ENCODE data around the gene LRCH3.
A peak's percentile ranks its signal among the peaks of the same experiment; 100 is the strongest.

Gene LRCH3

DNA sequence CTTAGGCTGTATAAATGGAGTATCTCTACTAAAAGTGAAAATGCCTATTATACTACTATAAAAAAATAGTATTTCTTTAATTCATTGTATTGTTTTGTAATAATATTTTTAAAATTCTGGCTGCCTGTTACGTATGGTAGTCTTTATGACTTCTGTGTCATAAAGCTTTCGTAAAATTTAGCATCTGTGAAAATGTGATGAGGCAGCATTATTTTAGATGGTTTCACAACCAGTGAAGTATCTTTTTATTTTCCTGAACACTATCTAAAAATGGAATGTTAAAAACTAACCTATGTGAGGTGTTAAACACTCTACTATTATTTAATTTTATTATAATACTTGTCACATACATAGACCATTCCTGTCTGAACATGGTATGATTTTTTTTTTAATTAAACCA lies 46.2 kb downstream of the LRCH3 start:
- in situ Hi-C loops (cut with MboI; ENCODE audit: low sequenced_read_pairs, unreplicated experiment): no loop called here
- no peak for DNase-seq (ENCODE audit: low spot score)
- TF ChIP-seq, protein P1, sequence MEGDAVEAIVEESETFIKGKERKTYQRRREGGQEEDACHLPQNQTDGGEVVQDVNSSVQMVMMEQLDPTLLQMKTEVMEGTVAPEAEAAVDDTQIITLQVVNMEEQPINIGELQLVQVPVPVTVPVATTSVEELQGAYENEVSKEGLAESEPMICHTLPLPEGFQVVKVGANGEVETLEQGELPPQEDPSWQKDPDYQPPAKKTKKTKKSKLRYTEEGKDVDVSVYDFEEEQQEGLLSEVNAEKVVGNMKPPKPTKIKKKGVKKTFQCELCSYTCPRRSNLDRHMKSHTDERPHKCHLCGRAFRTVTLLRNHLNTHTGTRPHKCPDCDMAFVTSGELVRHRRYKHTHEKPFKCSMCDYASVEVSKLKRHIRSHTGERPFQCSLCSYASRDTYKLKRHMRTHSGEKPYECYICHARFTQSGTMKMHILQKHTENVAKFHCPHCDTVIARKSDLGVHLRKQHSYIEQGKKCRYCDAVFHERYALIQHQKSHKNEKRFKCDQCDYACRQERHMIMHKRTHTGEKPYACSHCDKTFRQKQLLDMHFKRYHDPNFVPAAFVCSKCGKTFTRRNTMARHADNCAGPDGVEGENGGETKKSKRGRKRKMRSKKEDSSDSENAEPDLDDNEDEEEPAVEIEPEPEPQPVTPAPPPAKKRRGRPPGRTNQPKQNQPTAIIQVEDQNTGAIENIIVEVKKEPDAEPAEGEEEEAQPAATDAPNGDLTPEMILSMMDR (IDR thresholded peaks at IDR 0.05; ENCODE audit: borderline replicate concordance, control extremely low read depth, extremely low read depth, insufficient read depth, missing control alignments): no peak

DNA sequence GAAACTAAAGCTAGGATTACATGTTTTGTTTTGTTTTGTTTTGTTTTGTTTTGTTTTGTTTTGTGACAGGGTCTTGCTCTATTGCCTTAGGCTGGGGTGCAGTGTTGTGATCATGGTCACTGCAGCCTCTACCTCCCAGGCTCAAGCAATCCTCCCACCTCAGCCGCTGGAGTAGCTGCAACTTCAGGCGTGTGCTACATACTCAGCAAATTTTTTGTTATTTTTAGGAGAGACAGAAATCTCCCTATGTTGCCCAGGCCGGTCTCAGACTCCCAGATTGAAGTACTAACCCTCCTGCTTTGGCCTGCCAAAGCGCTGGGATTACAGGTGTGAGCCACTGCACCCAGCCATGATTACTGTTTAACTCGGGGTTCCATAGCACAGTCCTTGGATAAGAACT lies 50.7 kb downstream of the LRCH3 start:
- in situ Hi-C loops (cut with MboI; ENCODE audit: low sequenced_read_pairs, unreplicated experiment): no loop called here
- TF ChIP-seq, protein P1 (IDR thresholded peaks at IDR 0.05; ENCODE audit: borderline replicate concordance, control extremely low read depth, extremely low read depth, insufficient read depth, missing control alignments): no peak

GRCh38 chr3:197846491-197846890 lies 55.4 kb downstream of the LRCH3 start:
- TF ChIP-seq, protein P1 (IDR thresholded peaks at IDR 0.05; ENCODE audit: borderline replicate concordance, control extremely low read depth, extremely low read depth, insufficient read depth, missing control alignments): no peak
- DNase-seq (ENCODE audit: low spot score): no peak
- in situ Hi-C loops (cut with MboI; ENCODE audit: low sequenced_read_pairs, unreplicated experiment): no loop called here

More for the DNA sequence above, 50.7 kb downstream of the LRCH3 start:
- DNase-seq (ENCODE audit: low spot score): no peak

GRCh38 chr3:197847866-197848401 lies 56.9 kb downstream of the LRCH3 start:
- in situ Hi-C loops (cut with MboI; ENCODE audit: low sequenced_read_pairs, unreplicated experiment): no loop called here
- TF ChIP-seq, protein P1 (IDR thresholded peaks at IDR 0.05; ENCODE audit: borderline replicate concordance, control extremely low read depth, extremely low read depth, insufficient read depth, missing control alignments): no peak
- DNase-seq (ENCODE audit: low spot score): peak; percentile 79

DNA sequence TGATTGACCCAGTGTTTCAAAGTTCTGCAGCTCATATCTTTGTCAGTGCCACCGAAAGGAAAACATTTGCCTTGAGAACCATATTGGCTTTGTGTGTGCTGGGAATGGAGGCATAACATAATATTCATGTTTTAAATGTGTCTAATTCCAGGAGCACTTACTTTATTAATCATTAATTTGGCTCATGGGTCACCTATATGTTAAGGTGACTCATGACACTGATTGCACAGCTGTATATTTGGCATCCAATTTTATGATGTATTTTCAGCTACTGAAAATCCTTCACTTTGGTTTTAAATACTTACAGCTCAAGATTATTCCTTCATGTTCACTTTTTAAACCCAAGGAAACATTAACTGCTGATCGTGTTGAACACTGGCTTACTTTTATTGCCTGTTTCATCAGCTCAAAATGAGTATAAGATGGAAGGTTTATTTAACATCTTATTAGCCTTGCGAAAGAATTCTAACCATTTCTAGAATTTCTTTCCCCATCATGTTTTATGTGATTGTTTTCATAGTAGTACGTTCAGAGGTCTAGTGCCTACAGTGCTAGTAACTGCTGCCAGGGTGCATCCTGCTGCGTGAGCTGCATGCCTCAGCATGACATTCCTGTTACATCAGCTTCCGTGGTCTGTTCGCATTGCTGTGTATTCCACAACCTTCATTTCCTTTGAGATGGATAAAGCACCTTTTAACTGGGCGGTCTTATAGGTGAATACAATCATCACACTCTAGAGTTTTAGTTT lies 63.7 kb downstream of the LRCH3 start:
- no peak for DNase-seq (ENCODE audit: low spot score)
- in situ Hi-C loops (cut with MboI; ENCODE audit: low sequenced_read_pairs, unreplicated experiment): no loop called here
- TF ChIP-seq, protein P1 (IDR thresholded peaks at IDR 0.05; ENCODE audit: borderline replicate concordance, control extremely low read depth, extremely low read depth, insufficient read depth, missing control alignments): no peak

GRCh38 chr3:197855571-197855970 lies 64.5 kb downstream of the LRCH3 start:
- in situ Hi-C loops (cut with MboI; ENCODE audit: low sequenced_read_pairs, unreplicated experiment): no loop called here
- DNase-seq (ENCODE audit: low spot score): no peak
- TF ChIP-seq, protein P1 (IDR thresholded peaks at IDR 0.05; ENCODE audit: borderline replicate concordance, control extremely low read depth, extremely low read depth, insufficient read depth, missing control alignments): no peak

Measured in GM13976 (cell line).